NCI-H510A (cell line): Measurements from ENCODE around the gene CNOT2.
"Not testable (repeated sequence)": the region's sequence is repeated elsewhere in the genome, so short reads cannot be mapped to it uniquely, and the experiment has no call there.

Experiments
- DNase-seq: peaks from one replicate; lab custom pipeline; 2025; lab: John Stamatoyannopoulos, UW

The CNOT2 gene

GRCh38 chr12:70366581-70367257, 123.5 kb downstream of the CNOT2 start:
- DNase-seq, result peak; percentile 57

- DNase-seq, result no peak
Observed at GRCh38 chr12:70367258-70368141, 124.3 kb downstream of the CNOT2 start.

DNA sequence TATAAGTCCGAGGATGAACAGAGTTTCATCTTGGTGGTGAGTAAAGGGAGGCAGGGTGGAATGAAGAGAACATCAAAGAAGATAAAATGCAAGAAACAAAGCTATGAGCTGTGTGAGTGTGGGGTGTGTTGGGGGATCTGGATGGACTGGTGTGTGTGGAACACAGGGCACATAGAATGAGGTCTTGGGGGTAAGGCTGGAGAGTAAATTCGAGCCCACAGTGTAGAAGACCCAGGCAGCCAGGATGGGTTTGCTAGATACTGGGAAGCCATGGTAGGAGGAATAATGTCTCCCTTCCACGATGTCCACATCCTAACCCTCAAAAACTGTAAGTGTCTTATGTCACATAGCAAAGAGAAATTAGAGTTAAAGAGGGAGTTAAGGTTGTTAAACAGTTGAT, 129.6 kb downstream of the CNOT2 start:
- no peak for DNase-seq

GRCh38 chr12:70379846-70380245, 136.6 kb downstream of the CNOT2 start:
- no peak for DNase-seq

GRCh38 chr12:70383484-70383883, 140.3 kb downstream of the CNOT2 start:
- no peak for DNase-seq

DNA sequence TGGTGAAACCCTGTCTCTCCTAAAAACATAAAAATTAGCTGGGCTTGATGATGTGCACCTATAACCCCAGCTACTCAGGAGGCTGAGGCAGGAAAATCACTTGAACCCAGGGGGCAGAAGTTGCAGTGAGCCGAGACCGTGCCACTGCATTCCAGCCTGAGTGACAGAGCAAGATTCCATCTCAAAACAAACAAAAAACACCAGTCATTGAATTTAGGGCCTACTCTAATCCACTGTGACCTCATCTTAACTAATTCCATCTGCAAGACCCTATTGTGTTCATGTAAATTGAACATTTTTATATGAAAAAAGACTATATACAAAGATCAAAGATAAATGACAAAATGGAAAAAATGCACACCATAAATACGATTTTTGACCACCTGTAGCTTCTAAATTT, 140.7 kb downstream of the CNOT2 start:
- no peak for DNase-seq

DNA sequence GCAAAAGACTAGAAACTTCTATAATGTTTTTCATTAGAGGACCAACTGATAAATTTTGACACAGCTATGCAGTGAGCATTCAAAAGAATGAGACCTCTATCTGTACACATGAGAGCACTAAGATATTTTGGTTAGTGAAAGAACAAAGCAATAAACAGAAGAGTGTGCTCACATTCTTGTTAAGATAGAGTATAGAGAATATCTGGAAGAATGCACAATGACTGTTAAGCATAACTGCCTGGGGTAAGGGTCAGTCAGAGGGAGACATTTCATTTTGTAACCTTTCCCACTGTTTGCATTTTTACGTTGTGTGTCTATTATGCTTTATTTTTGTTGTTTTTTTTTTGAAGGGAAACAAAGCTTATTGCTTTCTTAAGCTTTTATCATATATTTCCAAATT, 143.5 kb downstream of the CNOT2 start:
- DNase-seq, result no peak

GRCh38 chr12:70389678-70390077, 146.4 kb downstream of the CNOT2 start:
- no peak for DNase-seq

DNA sequence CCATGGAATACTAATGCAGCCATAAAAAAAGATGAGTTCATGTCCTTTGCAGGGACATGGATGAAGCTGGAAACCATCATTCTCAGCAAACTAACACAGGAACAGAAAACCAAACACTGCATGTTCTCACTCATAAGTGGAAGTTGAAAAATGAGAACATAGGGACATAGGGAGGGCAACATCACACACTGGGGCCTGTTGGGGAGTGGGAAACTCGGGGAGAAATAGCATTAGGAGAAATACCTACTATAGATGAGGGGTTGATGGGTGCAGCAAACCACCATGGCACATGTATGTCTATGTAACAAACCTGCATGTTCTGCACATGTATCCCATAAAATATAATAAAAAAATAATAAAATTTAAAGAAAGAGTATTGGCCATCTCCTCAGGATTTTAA, 149.4 kb downstream of the CNOT2 start:
- not testable (repeated sequence) for DNase-seq

GRCh38 chr12:70393787-70394499, 150.7 kb downstream of the CNOT2 start:
- DNase-seq, result no peak

GRCh38 chr12:70398002-70398401, 154.8 kb downstream of the CNOT2 start:
- no peak for DNase-seq

DNA sequence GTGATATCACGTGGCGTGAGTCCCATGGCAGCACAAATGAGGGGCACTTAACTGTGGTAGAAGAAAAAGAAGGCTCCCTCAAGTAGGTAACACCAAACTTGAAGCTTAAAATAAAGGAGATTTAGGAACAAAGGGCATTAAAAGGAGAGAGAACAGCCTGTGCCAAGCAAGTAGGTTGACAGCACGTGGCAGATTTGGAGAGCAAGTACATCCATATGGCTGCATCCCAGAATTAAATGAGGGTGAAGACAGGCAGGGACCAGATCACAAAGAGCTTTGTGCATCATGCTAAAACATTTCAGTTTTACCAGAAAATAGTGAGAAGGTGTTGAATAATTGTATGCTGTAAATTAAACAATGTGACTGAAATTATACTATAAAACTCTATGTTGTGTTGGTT, 155.6 kb downstream of the CNOT2 start:
- DNase-seq, result no peak

GRCh38 chr12:70399311-70399710, 156.1 kb downstream of the CNOT2 start:
- no peak for DNase-seq

DNA sequence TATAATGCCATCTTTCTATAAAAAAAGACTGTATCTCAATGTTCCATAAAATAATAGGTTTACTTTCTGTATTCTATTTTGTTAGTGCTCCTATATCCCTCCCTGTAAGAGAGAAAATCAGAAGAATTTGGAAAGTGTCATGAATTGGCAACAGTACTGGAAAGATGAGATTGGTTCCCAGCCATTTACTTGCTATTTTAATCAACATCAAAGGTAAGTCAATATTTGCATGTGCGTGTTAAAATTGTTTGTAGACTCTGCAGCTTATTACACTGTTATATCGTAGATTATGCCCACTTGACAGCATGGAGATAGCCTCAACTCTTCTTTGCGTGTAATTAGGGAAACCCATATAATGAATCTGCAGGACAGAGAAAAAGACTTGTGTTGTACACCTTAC, 156.9 kb downstream of the CNOT2 start:
- DNase-seq, result no peak

DNA sequence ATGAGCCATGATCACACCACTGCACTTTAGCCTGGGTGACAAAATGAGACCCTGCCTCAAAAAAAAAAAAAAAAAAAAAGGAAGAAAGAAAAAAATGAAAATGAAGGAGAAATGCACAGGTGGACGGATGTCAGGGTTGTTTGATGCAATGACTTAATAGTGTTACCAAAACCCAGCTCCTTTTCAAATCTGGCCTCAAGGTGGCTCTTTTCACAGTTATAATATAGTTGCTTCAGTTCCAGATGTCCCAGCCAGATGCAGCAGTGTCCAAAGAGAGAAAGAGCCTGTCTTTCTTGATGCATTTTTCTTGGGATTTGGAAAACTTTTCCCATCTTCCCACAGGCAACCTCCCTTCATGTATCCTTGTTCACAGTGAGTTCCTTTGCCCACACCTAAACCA, 159.4 kb downstream of the CNOT2 start:
- DNase-seq, result no peak

GRCh38 chr12:70403826-70404225, 160.6 kb downstream of the CNOT2 start:
- DNase-seq, result no peak
